Ascending aorta (tissue), 2 donors: ENCODE results near the gene CSNK1A1. TPM values are rescaled to one million over a fixed set of nuclear protein-coding genes. Genes with fewer than 3 reads are reported as not detected.
"Not testable (repeated sequence)": the region's sequence is repeated elsewhere in the genome, so short reads cannot be mapped to it uniquely, and the experiment has no call there.

ENCODE experiments used
- DNase-seq, 2 donors: peaks; one replicate each; pipeline ENCODE4 v3.0.0-alpha.2; 2019; ENCODE audit warnings: low spot score in 2 of 2
- H3K27ac ChIP-seq, 2 donors: fragments of 200-600 bp; sonication (generic); one replicate each; pipeline ENCODE4 v1.5.1; 2016 to 2017; ENCODE audit warnings: mild to moderate bottlenecking in 1 of 2
- H3K27me3 ChIP-seq: fragments of 200-600 bp; sonication (generic); one replicate; pipeline ENCODE4 v1.5.1; 2017
- H3K36me3 ChIP-seq, 2 donors: fragments of 200-600 bp; sonication (generic); one replicate each; pipeline ENCODE4 v1.5.1; 2016
- H3K4me1 ChIP-seq, 2 donors: fragments of 200-600 bp; sonication (generic); one replicate each; pipeline ENCODE4 v1.5.1; 2016 to 2017; ENCODE audit warnings: mild to moderate bottlenecking in 1 of 2
- H3K4me3 ChIP-seq, 2 donors: fragments of 200-600 bp; sonication (generic); one replicate each; pipeline ENCODE4 v1.5.1; 2016 to 2017; ENCODE audit warnings: mild to moderate bottlenecking in 1 of 2
- H3K9me3 ChIP-seq, 2 donors: fragments of 200-600 bp; sonication (generic); one replicate each; pipeline ENCODE4 v1.5.1; 2016
- intact Hi-C: fragments of 100-400 bp; cut with DNase I; formaldehyde crosslinking; loops from one replicate; pipeline ENCODE4 v1.15.1; 2023
- total RNA-seq: library from RNA; depleted of rRNA; stranded (reverse); fragments of >200 nt; gene quantifications from one replicate; pipeline ENCODE4 v1.1.0, GENCODE V29; 2016
- TF ChIP-seq, protein P1 (sequence below), 3 experiments: fragments of 200-600 bp in 2 of 3; fragments of 450-650 bp in 1 of 3; sonication (generic) in 2 of 3; IDR thresholded peaks; one replicate each; pipeline ENCODE4 v1.5.1; 2016 to 2019; ENCODE audit warnings: antibody characterized with exemption in 3 of 3, mild to moderate bottlenecking in 1 of 3, moderate library complexity in 1 of 3

CSNK1A1 gene
- total RNA-seq, 1 donor from 2014 or later = 219 TPM

DNA sequence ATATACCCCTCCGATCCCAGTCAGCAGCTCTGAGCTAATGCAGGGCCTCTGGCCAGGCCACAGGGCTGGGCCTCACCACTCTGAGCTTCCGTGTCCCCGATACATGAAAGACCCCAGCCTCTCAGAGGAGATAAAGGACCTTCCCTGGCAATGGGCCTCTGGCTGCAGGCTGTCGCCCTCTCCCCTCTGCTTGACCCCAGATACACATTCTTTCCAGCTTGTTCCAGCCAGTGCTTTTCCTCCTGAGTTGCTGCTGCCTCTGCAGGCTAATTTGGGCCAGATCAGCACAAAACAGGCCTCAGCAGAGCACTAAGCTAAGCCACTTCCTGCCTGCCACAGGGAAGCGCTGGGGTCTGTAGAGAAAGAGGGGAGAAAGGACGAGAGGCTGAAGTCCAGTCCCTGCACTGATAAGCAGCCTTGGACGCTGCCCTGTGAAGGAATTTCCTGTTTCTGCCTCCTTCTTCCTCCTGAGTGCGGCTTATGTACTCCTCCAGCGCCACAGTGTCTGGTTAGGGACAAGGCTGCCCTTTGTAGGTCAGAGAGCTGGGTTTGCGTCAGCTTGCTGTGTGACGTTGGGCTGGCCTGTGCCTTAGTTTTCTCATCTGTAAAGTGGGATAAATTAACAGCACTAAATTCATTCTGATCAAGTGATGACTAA is 99.1 kb downstream of the CSNK1A1 start:
- TF ChIP-seq, protein P1, sequence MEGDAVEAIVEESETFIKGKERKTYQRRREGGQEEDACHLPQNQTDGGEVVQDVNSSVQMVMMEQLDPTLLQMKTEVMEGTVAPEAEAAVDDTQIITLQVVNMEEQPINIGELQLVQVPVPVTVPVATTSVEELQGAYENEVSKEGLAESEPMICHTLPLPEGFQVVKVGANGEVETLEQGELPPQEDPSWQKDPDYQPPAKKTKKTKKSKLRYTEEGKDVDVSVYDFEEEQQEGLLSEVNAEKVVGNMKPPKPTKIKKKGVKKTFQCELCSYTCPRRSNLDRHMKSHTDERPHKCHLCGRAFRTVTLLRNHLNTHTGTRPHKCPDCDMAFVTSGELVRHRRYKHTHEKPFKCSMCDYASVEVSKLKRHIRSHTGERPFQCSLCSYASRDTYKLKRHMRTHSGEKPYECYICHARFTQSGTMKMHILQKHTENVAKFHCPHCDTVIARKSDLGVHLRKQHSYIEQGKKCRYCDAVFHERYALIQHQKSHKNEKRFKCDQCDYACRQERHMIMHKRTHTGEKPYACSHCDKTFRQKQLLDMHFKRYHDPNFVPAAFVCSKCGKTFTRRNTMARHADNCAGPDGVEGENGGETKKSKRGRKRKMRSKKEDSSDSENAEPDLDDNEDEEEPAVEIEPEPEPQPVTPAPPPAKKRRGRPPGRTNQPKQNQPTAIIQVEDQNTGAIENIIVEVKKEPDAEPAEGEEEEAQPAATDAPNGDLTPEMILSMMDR (IDR thresholded peaks at IDR 0.05) = no peak
- intact Hi-C loops = loop anchor here (2.0 kb wide), 1 partner anchor 35 kb away; no protein-coding TSS in a partner anchor
- H3K4me3 ChIP-seq = no peak overlapping the region
- H3K9me3 ChIP-seq = no peaks in the 10 kb centered on the region
- DNase-seq = peak in 1 of 2 donors; percentile 86
- H3K27me3 ChIP-seq = no peaks in the 10 kb centered on the region
- H3K27ac ChIP-seq = peak overlapping the region; percentile 88 to 91
- no peaks in the 10 kb centered on the region for H3K36me3 ChIP-seq
- peaks cover 24 to 67% of the 10 kb centered on the region in 2 donors for H3K4me1 ChIP-seq

DNA sequence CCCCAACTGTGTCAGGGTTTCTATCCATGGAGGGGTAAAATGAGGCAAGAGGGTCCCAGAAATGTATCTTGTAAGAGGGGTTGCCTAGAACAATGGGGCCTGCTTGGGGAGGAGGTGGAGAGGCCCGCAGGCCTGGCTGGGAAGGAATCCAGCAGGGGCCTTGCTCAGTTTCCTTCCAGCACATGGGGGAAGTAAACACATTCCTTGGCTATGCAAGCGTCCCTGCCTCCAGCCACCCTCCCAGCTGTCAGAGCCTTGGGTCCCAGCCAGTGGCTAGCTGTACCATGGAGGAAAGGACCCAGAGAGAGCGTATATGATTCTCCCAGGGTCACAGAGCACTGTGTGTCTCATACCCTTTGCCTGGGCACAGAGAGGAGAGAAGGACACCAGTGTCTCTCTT is 101.0 kb downstream of the CSNK1A1 start:
- no peaks in the 10 kb centered on the region for H3K36me3 ChIP-seq
- DNase-seq = peak in 1 of 2 donors; percentile 82
- TF ChIP-seq, protein P1 (IDR thresholded peaks at IDR 0.05) = no peak
- H3K27me3 ChIP-seq = no peaks in the 10 kb centered on the region
- peak overlapping the region; percentile 88 to 91 for H3K27ac ChIP-seq
- peaks cover 31 to 55% of the 10 kb centered on the region in 2 donors for H3K4me1 ChIP-seq
- H3K4me3 ChIP-seq = no peak overlapping the region
- no peaks in the 10 kb centered on the region for H3K9me3 ChIP-seq
- intact Hi-C loops = no loop called here

DNA sequence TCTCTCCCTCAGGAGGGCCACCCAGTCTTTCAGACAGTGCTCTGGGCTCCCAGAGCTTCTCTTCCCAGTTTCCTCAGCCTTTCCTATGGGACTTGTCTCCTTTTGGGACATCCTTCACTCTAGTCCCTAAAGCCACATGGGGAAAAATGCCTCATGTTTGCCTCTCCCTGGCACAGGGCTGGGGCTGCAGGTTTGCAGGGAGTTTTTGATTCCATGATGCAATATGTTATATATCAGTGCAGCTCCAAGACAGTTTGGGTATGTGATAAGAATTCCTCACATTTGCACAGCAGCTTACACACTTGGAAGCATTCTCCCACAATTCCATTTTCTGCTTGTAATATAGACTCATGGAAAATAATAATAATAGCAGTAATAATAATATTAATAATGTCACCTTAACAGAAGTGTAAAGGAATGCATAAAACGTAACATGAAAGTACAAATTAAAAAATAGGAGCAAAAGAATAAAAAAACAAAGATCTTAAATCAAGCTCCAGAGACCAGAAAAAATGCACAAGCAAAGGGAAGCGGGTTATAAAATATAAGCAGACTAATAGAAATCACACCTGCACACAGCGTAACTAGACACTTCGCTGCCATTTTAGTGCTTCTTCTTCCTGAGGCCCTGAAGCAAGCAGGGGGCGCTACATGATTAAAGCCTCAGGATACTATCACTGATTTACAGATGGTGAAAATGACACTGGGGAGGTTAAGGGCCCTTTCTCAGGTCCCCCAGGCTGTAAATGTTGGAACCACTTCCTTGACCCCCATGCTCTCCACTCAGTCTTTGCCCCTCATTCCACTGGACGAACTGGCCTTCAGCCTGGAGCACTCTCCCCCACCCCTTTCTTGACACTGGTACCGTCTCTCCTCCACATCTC is 102.2 kb downstream of the CSNK1A1 start:
- peaks cover 31 to 55% of the 10 kb centered on the region in 2 donors for H3K4me1 ChIP-seq
- TF ChIP-seq, protein P1 (IDR thresholded peaks at IDR 0.05) = peak in 1 of 3 experiments; percentile 36
- no peaks in the 10 kb centered on the region for H3K27me3 ChIP-seq
- H3K36me3 ChIP-seq = no peaks in the 10 kb centered on the region
- H3K27ac ChIP-seq = peak overlapping the region; percentile 88 to 91
- DNase-seq = no peak
- no peaks in the 10 kb centered on the region for H3K9me3 ChIP-seq
- intact Hi-C loops = no loop called here
- H3K4me3 ChIP-seq = no peak overlapping the region

DNA sequence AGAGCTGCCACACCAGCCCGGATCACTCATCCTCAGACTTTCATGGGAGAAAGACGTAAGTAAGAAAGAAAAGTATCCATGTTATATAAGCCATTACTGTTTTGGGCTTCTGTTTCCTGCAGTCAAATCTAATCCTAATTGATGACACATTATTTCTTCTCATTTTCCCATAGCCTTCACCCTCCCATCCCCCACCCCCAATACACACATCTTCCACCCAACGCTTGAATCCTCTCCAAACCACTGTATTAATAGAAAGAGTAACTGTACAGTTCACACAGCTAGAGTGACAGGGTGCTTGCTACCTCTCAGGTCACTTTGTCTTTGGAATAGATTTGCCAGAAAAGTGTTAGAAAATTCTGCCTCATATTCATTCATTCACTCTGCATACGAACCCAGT is 102.8 kb downstream of the CSNK1A1 start:
- Histone ChIP-seq H3K36me3 (no peaks in the 10 kb centered on the region), H3K4me3 (no peak overlapping the region), H3K27me3 (no peaks in the 10 kb centered on the region), H3K4me1 (peaks cover 28 to 49% of the 10 kb centered on the region in 2 donors), H3K9me3 (no peaks in the 10 kb centered on the region), H3K27ac (peak overlapping the region; percentile 53 to 76)
- TF ChIP-seq, protein P1 (IDR thresholded peaks at IDR 0.05) = no peak
- no peak for DNase-seq
- intact Hi-C loops = no loop called here

DNA sequence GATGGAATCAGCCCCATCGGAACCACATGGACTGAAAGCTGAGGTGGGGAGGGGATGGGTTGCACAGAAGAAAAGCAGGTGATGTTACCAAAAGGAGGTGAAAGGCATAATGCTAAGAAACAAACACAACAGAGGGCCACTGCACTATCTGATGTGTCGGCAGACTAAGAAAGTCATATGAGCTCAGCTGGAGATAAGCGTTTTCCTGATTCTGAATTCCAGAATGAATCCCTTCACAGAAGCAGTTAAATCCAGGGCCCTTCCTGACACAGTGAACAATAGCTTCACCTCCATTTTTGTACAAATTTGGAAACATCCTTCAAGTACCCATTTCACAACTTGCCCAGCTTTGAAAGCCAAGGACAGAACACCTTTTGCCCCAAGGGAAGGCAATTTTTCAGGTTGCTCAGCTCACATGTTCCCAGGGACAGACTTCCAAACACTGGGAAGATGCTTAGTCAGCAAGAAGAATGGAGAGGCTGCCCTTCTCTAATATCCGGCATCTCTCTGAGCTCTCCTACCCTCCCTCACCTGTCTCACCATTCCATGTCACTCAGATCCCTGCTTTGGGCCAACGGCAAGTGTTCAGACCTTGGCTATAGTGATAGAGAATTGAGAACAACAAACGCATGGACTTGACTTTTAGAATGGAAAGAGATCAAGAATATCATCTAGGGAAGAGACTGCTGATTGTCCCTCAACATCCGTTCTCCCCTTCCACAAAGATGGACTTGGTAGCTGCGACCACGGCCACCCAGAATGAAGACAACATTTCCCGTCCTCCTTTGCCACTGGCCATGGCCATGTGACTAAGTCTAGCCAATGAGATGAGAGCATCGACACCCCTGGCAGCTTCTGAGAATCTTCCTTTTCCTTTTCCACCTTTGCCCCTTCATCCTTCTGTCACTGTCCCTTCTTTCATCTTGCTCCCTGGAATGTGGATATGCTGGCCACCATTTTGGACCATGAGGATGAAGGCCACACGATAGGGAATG is 103.6 kb downstream of the CSNK1A1 start:
- H3K4me1 ChIP-seq = peaks cover 27 to 44% of the 10 kb centered on the region in 2 donors
- no peaks in the 10 kb centered on the region for H3K27me3 ChIP-seq
- no peak for DNase-seq
- intact Hi-C loops = no loop called here
- H3K9me3 ChIP-seq = no peaks in the 10 kb centered on the region
- H3K36me3 ChIP-seq = no peaks in the 10 kb centered on the region
- TF ChIP-seq, protein P1 (IDR thresholded peaks at IDR 0.05) = no peak
- peak overlapping the region; percentile 53 to 76 for H3K27ac ChIP-seq
- no peak overlapping the region for H3K4me3 ChIP-seq

DNA sequence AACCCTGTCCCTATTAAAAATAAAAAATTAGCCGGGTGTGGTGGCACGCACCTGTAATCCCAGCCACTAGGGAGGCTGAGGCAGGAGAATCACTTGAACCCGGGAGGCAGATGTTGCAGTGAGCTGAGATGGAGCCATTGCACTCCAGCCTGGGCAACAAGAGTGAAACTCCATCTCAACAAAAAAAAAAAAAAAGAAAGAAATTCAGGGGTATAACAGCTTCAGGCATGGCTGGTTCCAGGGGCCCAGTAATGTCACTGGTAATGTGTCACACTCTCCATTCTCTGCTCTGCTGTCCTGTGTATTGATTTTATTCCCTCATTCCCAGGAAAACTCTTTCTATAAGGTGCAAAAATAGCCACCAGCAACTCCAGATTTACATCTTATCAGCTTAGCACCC is 104.4 kb downstream of the CSNK1A1 start:
- Histone ChIP-seq H3K27ac (peak overlapping the region in 1 of 2 donors; percentile 76), H3K4me1 (peaks cover 24 to 39% of the 10 kb centered on the region in 2 donors)
- H3K9me3 ChIP-seq, DNase-seq, H3K27me3 ChIP-seq, H3K4me3 ChIP-seq, H3K36me3 ChIP-seq, intact Hi-C loops: not testable (repeated sequence)
